Measurements from ENCODE around the gene ESR1.

The ESR1 gene

DNA sequence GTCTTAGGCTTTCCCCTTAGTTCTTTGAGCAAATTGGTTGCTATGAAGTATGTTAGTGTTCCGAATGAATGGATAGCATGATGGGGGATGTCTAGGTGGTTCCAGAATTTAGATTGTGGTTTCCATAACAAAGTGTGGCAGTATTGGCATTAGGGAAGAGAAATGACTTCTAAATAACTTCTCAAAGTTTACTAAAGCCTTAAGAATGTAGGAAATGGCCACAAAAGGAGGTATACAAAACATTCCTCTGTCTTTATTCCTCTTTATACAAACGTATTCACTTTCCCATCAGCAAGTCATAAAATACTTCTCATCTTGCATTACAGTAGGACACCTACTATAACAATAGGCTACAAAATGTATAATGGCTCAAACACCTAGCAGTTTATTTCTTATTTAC, 279.6 kb downstream of the ESR1 start:
- in situ Hi-C loops (cut with MboI; ENCODE audit: low sequenced_read_pairs) = no loop called here

DNA sequence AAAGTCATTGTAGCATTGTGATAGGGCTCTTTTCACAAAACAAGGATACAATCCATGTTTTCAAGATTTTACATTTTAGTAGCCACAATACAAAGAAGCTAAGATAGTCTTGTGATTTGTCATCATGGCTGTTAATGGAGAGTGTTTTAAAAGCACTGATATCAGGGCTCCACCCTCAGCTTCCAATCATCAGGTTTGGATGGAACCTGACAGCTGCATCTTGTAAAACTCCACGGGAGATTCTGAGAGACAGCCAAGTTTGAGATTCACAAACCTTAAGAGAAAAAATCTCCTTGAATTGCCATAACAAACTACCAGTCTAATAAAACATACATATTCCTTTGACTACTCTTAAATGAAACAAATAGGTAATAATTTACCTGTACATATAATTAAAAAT, 280.2 kb downstream of the ESR1 start:
- in situ Hi-C loops (cut with MboI; ENCODE audit: low sequenced_read_pairs) = no loop called here

DNA sequence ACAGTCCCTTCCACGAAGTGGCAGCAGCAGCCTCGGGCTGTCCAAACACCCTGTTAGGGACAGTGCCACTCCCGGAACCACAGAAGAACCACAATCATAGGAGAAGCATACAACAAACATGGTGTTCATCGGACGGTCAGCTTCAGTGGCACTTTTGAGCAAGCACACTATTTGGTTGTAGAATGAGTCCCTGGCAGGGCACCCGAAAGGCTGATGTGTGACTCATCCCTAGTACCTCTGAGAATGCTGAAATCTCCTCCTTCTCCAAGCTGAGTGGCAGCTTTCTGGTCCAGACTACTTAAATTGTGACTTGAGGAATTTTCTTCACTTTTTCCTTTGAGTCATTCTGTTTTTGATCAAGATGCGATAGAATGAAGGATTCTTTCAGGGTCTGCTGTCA, 282.5 kb downstream of the ESR1 start:
- in situ Hi-C loops (cut with MboI; ENCODE audit: low sequenced_read_pairs) = no loop called here

DNA sequence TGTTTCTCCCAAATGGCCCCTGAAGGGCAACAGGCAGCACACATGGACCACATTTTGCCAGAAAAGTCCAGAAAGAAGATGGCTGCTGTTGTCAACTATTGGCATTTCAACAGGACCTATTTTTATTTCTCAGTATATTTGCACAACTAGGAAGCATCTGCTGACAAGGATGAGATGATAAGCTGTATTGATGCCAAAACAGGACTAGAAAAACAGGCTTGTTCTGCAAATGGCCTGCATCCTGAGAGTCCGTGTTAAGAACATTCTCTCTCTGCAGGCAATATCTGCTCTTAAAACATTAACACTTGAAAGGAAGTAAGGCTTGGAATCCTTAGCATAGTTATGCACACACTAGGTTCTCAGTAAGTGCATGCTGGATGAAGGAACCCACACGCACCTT, 283.7 kb downstream of the ESR1 start:
- in situ Hi-C loops (cut with MboI; ENCODE audit: low sequenced_read_pairs) = no loop called here

DNA sequence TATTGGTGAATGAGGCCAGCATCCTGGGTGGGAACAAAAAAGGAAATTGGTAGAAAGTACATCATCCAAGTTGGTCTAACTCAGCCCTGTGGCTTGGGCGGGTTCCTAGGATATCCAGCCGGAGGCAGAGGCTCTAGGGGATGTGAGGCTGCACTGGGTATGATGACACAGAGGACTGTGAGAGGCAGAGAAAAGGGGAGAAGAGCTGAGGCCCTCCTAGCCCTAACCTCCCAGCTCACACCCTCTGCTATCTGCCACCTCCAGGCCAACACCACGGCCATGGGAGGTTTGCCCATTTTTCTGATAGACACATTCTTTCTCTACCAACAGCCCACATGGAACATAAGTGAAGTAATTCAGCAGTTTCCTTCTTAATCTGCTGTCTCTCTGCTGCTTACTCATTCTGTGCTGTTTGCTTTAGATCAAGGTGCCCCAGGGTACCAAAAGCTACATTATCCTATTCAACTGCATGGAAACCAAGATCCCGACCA, 284.4 kb downstream of the ESR1 start:
- in situ Hi-C loops (cut with MboI; ENCODE audit: low sequenced_read_pairs) = no loop called here

DNA sequence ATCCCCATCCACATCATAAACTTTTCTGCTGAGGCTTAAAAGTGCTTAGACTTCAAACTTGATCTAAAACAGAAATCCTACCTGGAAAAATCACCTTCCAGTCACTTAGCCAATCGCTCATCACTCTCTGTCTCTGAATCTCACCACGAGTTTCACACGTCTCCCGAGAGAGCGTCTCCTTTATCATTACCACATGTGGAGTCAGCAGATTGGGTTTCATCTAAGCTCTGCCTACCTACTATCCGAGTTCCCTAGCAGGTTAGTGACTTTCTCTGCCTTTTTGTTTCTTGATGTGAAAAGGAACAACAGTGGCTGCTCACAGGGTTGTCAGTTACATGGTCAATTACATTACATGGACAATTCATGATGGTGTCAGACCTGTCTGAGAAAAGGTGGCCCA, 286.2 kb downstream of the ESR1 start:
- in situ Hi-C loops (cut with MboI; ENCODE audit: low sequenced_read_pairs) = no loop called here

DNA sequence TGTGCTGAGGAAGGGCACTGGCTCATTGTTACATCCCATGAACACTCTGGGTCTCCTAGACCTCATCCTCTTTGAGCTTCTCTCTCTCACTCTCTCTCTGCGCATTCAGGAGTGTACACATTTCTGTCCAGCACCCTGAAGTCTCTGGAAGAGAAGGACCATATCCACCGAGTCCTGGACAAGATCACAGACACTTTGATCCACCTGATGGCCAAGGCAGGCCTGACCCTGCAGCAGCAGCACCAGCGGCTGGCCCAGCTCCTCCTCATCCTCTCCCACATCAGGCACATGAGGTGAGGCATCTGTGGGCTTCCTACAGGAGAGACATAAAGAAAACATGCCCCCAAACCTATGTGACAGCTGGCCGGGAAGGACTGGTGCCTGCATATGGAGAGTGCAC, 286.8 kb downstream of the ESR1 start:
- in situ Hi-C loops (cut with MboI; ENCODE audit: low sequenced_read_pairs) = no loop called here

DNA sequence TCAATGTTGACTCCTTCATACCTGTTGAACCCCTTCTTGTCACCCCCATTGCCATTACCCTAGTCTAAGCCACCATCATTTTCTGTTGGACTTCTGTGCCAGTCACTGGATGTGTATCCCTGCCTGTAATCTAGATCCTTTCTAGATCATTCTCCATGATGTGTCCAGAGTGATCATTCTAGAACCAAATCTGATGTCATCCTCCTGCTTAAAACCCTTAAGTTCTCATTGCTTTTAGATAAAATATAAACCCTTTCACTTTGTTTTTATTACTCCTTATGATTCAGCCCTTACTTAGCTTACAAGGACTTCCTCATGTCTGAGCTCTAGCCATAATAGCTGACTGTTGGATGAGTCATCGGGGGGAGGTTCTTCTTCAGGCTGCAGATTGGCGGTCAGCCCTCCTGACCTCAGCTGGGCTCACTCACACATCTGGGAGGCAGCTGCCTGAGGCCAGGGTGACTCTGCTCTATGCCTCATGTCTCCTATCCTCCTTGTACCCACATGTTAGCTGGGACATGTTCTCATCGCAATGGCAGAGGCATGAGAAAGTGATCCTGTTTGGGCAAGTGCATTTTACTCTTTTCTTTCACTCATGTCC, 287.6 kb downstream of the ESR1 start:
- in situ Hi-C loops (cut with MboI; ENCODE audit: low sequenced_read_pairs) = no loop called here

DNA sequence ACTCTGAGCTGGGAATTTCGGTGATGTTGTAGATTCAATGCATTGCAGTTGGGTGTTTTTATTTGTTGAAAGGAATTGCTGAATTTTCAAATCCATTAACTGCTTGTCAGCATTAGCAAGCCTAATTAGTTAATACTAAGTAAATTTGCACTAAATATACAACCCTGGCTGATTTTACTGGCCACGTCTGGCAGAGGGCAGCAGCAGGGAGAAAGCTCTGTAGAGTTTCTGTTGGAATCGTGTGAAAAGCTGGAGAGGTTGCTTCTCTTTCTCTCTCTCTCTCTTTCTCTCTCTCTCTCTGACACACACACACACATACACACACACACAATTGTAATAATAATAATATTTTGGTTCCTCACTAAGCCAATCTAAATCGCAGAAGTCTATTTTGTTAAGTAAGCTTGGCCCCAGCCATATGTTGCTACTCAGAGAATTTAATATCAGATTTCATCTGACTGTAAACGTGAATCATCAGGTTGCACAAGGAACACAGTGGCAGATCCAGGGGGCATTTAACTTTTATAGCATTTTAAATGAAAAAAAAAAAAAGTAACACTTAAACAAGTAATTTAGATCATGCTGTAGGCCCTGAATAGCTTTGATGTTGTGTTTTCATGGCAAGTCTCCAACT, 289.5 kb downstream of the ESR1 start:
- in situ Hi-C loops (cut with MboI; ENCODE audit: low sequenced_read_pairs) = no loop called here

DNA sequence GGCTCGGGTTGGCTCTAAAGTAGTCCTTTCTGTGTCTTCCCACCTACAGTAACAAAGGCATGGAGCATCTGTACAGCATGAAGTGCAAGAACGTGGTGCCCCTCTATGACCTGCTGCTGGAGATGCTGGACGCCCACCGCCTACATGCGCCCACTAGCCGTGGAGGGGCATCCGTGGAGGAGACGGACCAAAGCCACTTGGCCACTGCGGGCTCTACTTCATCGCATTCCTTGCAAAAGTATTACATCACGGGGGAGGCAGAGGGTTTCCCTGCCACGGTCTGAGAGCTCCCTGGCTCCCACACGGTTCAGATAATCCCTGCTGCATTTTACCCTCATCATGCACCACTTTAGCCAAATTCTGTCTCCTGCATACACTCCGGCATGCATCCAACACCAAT, 291.2 kb downstream of the ESR1 start:
- in situ Hi-C loops (cut with MboI; ENCODE audit: low sequenced_read_pairs) = no loop called here

DNA sequence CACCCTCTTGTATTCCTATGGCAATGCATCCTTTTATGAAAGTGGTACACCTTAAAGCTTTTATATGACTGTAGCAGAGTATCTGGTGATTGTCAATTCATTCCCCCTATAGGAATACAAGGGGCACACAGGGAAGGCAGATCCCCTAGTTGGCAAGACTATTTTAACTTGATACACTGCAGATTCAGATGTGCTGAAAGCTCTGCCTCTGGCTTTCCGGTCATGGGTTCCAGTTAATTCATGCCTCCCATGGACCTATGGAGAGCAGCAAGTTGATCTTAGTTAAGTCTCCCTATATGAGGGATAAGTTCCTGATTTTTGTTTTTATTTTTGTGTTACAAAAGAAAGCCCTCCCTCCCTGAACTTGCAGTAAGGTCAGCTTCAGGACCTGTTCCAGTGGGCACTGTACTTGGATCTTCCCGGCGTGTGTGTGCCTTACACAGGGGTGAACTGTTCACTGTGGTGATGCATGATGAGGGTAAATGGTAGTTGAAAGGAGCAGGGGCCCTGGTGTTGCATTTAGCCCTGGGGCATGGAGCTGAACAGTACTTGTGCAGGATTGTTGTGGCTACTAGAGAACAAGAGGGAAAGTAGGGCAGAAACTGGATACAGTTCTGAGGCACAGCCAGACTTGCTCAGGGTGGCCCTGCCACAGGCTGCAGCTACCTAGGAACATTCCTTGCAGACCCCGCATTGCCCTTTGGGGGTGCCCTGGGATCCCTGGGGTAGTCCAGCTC, 292.1 kb downstream of the ESR1 start:
- in situ Hi-C loops (cut with MboI; ENCODE audit: low sequenced_read_pairs) = no loop called here

DNA sequence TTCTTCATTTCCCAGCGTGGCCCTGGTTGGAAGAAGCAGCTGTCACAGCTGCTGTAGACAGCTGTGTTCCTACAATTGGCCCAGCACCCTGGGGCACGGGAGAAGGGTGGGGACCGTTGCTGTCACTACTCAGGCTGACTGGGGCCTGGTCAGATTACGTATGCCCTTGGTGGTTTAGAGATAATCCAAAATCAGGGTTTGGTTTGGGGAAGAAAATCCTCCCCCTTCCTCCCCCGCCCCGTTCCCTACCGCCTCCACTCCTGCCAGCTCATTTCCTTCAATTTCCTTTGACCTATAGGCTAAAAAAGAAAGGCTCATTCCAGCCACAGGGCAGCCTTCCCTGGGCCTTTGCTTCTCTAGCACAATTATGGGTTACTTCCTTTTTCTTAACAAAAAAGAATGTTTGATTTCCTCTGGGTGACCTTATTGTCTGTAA, 292.7 kb downstream of the ESR1 start:
- in situ Hi-C loops (cut with MboI; ENCODE audit: low sequenced_read_pairs) = no loop called here

DNA sequence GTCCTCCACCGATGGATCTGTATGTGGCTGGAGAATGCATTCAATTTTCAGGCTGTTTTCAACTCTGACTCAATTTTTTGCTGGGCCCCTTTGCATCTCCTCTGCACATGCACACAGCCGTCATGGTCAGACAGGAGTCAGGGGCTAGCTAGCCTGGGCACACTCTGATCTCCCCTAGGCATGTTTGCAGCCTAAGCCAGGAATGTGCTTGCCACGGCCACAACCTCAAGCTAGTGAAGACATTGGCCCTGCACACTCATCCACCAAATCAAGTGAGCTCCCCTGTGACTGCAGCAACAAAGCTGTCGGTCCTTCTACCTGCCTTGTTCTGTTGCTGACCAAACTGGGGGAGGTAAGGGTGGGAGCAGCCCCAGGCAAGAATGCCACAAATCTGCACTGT, 300.5 kb downstream of the ESR1 start:
- in situ Hi-C loops (cut with MboI; ENCODE audit: low sequenced_read_pairs) = no loop called here

DNA sequence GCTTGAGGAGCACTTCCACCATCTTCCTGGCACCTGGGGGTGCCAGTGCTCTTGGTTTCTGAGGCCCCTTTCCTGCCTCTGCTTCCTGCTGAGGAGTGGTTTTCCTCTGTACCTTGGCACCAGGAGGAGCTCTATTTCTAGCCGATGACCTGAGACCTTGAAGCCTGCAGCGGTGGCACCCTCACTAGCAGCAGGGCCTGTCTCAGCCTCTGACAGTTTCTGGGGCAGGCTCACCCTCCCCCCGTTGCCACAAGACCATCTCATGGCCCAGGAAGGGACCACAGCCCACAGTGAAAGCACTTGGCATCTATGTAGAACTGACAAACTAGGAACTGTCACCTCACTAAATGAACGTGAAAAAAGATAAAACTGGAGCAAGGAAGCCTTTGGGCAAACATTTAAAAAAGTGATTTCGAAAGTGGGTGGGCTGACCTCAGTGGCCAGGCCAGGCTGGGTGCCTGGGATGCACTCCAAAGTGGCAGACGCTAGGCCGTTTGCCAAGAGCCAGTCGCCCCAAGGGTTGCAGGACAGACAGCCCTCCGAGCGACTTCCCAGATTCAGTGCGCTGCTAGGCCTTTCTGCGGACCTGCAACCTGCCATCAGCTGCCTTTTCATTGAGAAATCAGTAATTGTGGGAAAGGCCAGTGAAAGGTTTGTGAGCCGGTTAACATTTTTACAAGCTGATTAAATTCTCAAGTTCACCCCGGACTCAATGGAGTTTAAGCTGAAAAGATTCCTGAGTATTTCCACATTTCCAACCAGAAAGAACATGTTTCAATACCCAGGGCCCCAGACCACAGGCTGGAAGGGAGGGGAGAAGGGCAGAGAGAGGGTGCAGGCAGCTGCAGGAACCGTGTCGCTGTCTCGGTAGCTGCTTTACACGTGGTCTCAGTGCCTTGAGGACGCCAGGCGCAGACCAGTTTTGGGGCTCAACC, 303.7 kb downstream of the ESR1 start:
- in situ Hi-C loops (cut with MboI; ENCODE audit: low sequenced_read_pairs) = no loop called here

DNA sequence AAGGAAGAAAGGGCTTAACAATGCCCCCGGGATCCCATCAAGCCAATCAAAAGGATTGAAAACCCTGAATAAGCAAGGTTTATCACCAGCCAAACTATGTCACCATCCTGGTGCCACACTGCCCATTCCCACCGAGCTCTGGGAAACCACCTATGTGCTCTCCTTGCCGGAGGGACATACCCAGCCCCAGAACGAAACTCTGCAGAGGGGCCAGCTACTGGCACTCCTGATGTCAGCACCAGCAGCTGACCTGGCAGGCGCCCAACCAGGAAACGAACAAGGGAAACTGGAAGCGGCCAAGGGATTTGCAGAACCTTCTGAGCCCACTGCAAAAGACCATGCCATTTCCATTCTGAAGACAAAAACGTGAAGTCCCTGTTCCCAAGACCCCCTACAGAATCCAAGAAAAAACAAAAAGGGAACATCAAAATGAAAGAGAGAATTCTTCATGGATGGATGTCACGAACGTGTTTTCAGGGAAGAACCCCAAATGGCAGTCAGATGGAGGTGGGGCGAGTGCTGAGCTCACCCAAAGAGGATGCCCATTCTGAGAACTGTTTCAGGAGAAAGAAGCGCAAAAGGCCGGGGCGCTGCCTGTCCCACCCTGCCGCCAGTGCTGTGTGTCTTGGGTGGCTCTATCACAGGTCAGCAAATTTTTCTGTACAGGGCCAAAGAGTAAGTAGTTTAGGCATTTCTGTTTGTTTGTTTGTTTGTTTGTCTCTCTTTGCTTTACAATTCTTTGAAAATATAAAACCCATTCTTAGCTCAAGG, 305.2 kb downstream of the ESR1 start:
- in situ Hi-C loops (cut with MboI; ENCODE audit: low sequenced_read_pairs) = no loop called here

DNA sequence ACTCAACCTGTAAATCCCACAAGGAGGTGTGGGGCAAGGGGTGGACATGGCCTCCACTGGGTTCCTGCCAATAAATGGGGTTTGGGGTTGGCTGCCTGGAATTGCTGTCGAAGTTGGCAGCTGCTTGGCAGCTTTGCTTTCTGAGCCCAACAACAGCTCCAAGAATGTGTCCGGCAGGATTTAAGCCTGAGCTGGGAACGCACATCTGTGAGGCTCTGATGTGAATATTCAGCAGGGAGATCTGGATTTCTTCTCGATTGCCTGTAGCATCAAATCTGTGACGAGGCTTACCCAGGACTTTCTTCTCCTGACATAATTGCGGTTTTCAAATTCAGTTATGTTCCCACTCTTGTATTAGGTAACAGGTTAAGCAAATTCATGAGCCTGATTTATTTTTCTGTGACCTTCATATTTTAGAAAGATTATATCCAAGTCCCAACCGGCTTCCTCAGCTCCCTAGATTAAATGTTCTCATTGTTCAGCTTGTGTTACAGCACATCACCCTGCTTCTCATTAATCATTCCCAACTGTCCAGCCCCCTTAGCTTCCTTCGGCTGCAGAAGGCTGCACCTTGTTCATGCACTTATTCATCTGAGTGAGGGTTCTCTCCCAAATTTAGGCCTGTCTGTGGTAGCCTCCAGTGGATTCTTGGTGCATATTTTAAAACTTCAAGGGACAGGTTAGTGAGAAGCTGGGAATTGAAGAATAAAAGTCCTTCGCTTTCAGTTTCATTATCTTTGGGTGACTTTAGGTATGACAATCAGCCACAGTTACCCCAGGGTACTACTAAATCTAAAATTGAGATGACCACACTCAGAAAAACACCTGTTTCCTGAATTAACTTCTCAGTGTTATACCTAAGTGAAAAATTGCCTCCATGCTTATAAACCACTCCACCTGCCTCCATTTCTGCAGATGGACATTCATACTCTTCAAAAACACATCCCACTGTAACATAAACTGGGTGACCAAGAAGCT, 310.0 kb downstream of the ESR1 start:
- in situ Hi-C loops (cut with MboI; ENCODE audit: low sequenced_read_pairs) = no loop called here

DNA sequence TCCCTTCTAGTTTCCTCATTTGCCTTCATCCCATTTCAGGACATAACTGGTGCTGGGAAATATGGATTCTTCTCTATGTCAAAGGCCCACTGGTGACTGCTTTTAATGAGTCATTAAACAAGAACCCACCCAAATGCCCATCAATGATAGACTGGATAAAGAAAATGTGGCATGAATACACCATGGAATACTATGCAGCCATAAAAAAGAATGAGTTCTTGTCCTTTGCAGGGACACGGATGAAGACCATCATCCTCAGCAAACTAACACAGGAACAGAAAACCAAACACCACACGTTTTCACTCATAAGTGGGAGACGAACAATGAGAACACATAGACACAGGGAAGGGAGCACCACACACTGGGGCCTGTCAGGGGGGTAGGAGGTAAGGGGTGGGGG, 310.7 kb downstream of the ESR1 start:
- in situ Hi-C loops (cut with MboI; ENCODE audit: low sequenced_read_pairs) = no loop called here

DNA sequence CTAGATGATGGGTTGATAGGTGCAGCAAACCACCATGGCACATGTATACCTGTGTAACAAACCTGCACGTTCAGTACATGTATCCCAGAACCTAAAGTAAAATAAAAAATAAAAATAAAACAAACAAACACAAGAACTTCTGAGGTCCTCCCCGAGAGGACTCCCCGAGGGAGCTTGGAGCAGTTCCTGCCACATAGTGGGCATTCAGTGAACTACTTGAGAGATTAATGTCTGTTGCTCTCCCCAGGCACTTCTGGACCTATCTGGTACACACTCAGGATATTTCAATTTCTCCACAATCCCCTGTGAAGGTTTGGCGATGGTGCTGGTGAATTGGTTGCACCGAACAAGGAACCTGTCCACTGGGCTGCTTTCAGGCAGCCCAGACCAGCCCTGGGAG, 311.2 kb downstream of the ESR1 start:
- in situ Hi-C loops (cut with MboI; ENCODE audit: low sequenced_read_pairs) = no loop called here

DNA sequence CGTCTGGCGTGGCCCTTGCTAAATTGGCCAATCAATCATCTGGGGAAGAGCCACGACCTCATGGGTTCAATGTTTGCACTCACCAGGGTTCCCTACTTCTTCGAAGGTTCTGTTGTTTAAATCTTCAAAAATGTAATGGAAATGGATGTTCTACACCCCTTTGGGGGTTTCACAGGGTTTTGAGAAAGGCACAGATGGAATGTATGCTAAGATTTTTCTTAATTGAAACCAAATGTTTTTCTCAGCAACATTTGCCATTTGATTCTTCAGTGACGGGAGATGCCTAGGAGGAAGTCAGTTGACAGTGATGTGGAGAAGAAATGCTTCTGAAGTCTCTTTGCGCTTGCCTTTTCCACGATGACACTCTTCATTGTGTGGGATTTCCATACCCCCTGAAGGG, 312.3 kb downstream of the ESR1 start:
- in situ Hi-C loops (cut with MboI; ENCODE audit: low sequenced_read_pairs) = no loop called here

Data from HL-60/S4 (cell line).